GM21529 (cell line): Measurements from ENCODE around the gene ADSS1.
"Not testable (repeated sequence)": the region's sequence is repeated elsewhere in the genome, so short reads cannot be mapped to it uniquely, and the experiment has no call there.

ENCODE experiments used
- ATAC-seq: cut with Tn5 transposase; IDR thresholded peaks from one replicate; pipeline ENCODE4 v1.9.1; 2021; ENCODE audit not compliant: unreplicated experiment

The ADSS1 gene

GRCh38 chr14:104746071-104746545 lies 22.1 kb downstream of the ADSS1 start:
- ATAC-seq = no peak

DNA sequence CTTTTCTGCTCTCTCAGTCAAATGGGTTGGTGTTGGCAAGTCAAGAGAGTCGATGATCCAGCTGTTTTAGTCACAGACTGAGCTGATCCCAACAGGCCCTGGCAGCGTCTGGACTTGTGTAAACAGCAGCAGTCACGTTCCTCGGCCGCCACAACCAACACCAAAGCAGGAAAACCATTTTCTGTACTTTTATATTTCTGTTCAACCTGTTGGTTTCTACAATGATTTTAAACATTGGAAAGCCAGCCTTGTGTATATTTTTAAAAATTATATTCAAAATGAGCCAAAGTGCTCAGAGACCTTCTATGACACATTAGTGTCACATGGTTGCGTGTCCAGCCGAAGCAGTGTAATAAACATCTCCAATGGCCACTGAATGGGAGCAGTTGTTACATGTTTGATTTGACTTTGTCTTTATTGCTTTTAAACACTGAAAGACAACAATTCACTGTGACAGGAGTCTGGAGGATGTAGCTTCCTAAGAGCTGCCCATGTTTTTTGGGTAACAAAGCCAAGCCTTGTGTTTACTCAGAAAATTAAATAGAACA lies 23.0 kb downstream of the ADSS1 start:
- ATAC-seq = no peak

DNA sequence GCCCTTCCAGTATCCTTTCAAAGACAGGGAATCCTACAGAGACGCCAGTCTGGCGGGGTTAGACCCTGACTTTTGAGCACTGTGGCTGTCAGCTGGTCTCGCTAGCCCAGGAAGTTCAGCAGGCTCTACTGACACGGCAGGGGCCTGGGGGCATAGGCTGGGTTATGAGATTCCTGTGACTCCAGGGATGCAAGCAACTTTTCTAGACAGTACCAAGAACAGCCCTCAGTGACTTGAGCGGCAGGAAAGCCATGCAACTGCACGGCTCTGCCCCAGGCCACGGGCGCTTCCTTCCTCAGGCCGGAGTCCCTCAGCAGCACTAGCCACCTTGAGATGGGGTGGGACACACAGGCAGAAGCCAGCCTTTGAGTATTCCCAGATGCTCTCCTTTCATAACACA lies 23.8 kb downstream of the ADSS1 start:
- no peak for ATAC-seq

GRCh38 chr14:104749111-104749649 lies 25.2 kb downstream of the ADSS1 start:
- ATAC-seq = no peak

GRCh38 chr14:104750056-104750752 lies 26.2 kb downstream of the ADSS1 start:
- no peak for ATAC-seq

- not testable (repeated sequence) for ATAC-seq
Measured at GRCh38 chr14:104750753-104751057, 26.7 kb downstream of the ADSS1 start.

DNA sequence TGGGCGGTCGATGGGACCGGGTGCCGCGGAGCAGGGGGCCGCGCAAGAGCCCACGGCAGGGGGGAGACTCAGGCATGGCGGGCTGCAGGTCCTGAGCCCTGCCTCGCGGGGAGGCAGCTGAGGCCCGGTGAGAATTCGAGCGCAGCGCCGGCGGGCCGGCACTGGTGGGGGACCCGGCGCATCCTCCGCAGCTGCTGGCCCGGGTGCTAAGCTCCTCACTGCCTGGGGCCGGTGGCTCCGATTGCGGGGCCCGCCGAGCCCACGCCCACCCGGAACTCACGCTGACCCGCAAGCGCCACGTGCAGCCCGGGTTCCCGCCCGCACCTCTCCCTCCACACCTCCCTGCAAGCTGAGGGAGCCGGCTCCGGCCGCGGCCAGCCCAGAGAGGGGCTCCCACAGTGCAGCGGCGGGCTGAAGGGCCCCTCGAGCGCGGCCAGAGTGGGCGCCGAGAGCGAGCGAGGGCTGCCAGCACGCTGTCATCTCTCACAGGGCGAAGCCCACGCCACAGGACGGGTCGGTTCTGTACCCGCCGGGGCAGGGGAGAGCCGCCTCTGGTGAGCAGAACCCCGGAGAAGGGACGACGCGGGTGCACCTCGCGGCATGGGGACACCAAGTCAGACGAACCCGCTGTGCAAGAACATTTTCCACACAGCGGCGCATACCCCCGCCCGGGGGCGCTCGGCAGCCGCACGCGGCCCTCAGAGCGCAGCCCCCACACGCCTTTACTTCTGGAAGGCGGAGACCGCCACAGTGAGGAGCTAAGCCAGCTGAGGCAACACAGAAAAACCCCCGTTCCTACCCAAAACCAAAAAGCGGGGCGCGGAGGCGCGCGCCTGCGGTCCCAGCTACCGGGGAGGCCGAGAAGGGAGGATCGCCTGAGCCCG lies 27.8 kb downstream of the ADSS1 start:
- ATAC-seq = no peak

DNA sequence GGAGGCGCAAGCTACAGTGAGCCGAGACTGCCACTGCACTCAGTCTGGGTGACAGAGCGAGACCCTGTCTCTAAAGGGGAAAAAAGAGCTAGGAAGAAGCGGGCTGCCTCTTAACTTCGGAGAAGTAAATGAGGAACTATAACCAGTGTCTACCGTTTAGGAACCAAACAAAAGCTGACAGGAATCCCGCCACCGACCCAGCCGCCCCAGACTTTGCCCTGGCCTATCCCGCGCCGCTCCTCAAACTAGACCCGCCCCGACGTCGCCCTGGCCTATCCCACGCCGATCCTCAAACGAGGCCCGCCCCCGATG lies 28.4 kb downstream of the ADSS1 start:
- ATAC-seq = no peak

DNA sequence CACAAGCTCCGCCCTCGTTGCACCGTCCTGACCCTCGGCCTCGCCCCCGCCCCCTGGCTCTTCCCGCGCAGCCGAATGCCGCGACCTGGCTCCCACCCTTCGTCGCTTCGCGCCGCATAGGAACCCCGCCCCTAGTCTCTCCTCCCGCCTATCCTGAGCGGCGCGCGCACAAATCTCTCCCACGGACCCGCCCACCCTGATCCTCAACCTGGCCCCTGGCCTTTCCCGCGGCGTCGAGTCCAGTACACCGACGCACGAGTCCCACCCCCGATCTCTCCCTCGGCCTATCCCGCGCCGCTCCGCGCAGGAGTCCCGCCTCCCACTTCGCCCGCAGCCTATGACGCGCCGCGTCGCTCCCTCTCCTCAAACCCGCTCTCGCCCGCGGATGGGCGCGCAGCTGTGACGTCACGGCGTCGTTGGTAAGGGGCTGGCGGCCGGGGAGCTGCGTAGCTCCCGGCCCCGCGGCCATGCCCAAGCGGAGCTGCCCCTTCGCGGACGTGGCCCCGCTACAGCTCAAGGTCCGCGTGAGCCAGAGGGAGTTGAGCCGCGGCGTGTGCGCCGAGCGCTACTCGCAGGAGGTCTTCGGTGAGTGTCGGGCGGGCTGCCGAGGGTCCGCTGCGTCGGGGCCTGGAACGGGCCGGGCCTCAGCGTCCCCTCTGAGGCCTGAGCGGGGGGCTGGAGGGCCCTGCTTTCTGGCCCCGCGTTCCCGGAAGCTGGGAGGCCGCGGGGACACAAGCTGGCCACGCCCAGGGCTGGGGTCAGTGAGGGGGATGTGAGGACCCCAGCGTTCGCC lies 28.9 kb downstream of the ADSS1 start, which contains the start of gene SIVA1:
SIVA1 (plus strand) TSS at position 413 of the 793 bp plus-strand sequence; CDS start at position 468, 55 bp downstream.
- ATAC-seq = peak; percentile 86

DNA sequence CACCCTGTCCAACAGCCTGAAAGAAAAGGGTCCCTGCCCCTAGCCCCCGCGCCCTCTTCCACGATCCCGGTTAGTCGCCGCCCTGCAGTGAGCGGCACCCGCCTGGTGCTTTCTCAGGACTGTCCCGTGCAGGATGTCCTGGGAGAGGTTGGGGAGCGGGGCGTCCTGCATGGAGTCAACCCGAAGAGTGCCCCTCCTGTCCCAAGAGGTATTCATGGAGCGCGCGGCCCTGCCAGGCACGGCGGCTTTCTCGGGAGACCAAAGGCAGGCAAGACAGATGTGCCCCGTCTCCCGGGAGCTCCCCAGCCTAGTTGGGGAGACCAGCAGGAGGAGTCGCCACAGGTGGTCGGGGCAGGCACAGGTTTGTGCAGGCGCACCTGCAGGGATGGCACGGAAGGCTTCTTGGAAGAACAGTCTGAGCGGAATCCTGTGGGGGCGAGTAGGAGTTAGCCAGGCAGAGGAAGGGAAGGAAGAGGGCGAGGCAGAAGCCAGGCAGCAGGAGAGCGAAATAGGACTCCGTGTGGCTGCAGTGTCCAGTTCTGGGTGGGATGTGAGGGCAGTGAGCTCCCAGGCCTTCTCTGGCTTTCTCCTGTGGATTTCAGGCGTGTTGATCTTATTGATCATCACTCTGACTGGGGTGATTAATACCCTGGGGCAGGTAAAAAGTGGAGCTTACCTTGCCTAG lies 29.6 kb downstream of the ADSS1 start:
- no peak for ATAC-seq

- ATAC-seq = no peak
Measured at GRCh38 chr14:104754213-104754851, 30.3 kb downstream of the ADSS1 start.

- ATAC-seq = no peak
Measured at GRCh38 chr14:104755621-104756020, 31.6 kb downstream of the ADSS1 start.

- no peak for ATAC-seq
Measured at GRCh38 chr14:104756477-104757237, 32.6 kb downstream of the ADSS1 start.

DNA sequence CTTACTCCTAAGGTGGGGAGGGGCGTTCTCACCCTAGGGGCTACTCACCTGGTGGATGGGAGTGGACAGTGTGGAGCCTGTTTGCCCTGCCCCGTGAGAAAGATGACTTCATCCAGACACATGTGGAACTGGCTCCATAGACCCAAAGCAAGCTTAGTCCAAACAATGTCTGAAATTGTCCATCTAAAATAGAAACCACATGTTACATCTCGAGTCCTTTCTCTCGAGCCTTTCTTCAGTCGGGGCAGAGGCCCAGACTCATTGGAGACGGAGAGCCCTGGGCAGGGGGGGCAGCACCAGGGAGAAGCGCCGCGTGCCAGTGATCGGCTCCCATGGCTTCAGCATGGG lies 33.2 kb downstream of the ADSS1 start:
- no peak for ATAC-seq

DNA sequence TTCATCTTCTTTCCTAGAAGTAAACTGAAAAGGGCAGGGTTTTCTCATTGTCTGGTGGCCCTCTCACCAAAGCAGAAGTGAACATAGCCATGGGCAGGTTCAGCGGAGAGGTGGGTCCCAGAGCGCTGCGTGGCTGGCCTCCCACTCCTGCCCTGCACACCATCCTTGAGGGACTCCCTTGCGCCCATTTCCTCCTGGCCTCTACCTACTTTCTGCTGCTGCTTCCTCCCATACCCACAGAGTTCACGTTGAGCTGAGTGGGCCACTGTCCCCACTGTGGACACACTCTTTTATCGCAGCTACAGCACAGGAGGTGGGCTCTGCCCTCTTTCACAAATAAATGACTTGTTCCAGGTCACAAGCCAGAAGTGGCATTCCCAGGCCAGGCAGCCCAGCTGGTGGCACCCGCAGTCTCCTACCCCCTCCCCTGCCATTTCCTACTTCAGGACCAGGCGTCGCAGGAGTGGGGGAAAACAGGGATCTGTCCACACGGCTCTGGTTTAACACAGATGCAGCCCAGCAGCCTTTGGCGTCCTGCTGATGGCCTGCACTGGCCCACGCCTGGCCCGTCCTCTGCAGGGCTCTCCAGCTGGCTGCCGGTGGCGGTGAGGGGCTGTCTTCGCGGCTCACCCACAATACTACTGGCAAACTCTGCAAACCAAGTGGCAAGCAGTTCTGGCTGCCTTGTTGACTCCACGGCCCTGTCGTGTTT lies 33.8 kb downstream of the ADSS1 start:
- no peak for ATAC-seq

GRCh38 chr14:104758981-104759969 lies 35.2 kb downstream of the ADSS1 start:
- ATAC-seq = no peak

DNA sequence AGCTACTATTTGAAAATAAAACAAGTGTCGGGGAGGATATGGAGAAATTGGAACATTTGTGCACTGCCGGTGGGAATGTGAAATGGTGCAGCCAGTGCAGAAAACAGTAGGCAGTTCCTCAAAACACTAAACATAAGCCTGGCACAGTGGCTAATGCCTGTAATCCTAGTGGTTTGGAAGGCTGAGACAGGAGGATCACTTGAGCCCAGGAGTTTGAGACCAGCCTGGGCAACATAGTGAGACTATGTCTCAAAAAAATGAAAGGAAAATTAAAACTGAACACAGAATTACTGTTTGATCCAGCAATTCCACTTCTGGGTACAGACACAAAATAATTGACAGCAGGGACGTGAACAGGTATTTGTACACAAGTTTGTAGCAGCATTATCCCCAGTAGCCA lies 41.5 kb downstream of the ADSS1 start:
- ATAC-seq = no peak
